A549 (cell line): ENCODE results near the gene MT1HL1. TPM values are rescaled to one million over a fixed set of nuclear protein-coding genes. Genes with fewer than 3 reads are reported as not detected.

Source experiments
- ATAC-seq, 2 experiments: fragments of 200-7000 bp in 1 of 2; fragments of >200 bp in 1 of 2; cut with Nextera tagmentation in 1 of 2; cut with Tn5 transposase in 1 of 2; 3 replicates each; pipeline versions ENCODE4 v1.8.0 to v1.9.1; 2018 to 2020; ENCODE audit warnings: mild to moderate bottlenecking in 1 of 2, moderate library complexity in 1 of 2
- CTCF ChIA-PET: fragments of 300-600 bp; sonication (Branson Sonifier 250); formaldehyde crosslinking; extraction: SDS; loops from one replicate; lab custom pipeline; 2021; ENCODE audit warnings: antibody characterized with exemption, inconsistent platforms; lab: Yijun Ruan, JAX
- POLR2A ChIA-PET: fragments of 350-600 bp; formaldehyde crosslinking; extraction: SDS; loops from one replicate; lab custom pipeline; 2021; ENCODE audit warnings: antibody characterized with exemption, inconsistent platforms; lab: Yijun Ruan, JAX
- DNase-seq, 2 experiments: peaks; one replicate each; pipeline versions ENCODE4 v3.0.0 to v3.0.0-alpha.2; 2011 to 2016; ENCODE audit warnings: low read depth in 1 of 2, low spot score in 1 of 2
- FAIRE-seq: peaks from 2 replicates; lab custom pipeline; 2011; peaks lifted over from hg19 to GRCh38; lab: Jason Lieb, UNC
- H3K27ac ChIP-seq, 2 experiments: fragments of >200 bp; sonication (Bioruptor Twin); formaldehyde crosslinking; 3 replicates each; pipeline ENCODE4 v1.5.1; 2016 to 2017
- H3K4me1 ChIP-seq: fragments of >200 bp; sonication (Bioruptor Twin); formaldehyde crosslinking; 3 replicates; pipeline ENCODE4 v1.6.1; 2016
- H3K4me2 ChIP-seq: fragments of >200 bp; sonication (Bioruptor Twin); formaldehyde crosslinking; 3 replicates; pipeline ENCODE4 v1.6.1; 2016
- H3K4me3 ChIP-seq: fragments of >200 bp; sonication (Bioruptor Twin); formaldehyde crosslinking; 3 replicates; pipeline ENCODE4 v1.5.1; 2016
- H3K9me3 ChIP-seq: fragments of >200 bp; sonication (Bioruptor Twin); formaldehyde crosslinking; 3 replicates; pipeline ENCODE4 v1.6.1; 2016
- CBX8 ChIP-seq: fragments of 200-600 bp; sonication (generic); IDR thresholded peaks from 2 replicates; pipeline ENCODE4 v1.6.1; 2016
- CHD2 ChIP-seq: fragments of 150-350 bp; IDR thresholded peaks from 2 replicates; pipeline ENCODE4 v1.6.1; 2014; ENCODE audit warnings: low read length; ENCODE audit not compliant: partially characterized antibody
- EHMT2 ChIP-seq: fragments of 200-600 bp; sonication (generic); IDR thresholded peaks from 2 replicates; pipeline ENCODE4 v1.6.1; 2016; ENCODE audit warnings: antibody characterized with exemption, low read depth, mild to moderate bottlenecking, moderate library complexity
- EP300 ChIP-seq, 2 experiments: fragments of >200 bp; sonication (Bioruptor Twin); formaldehyde crosslinking; IDR thresholded peaks; 2 replicates in 1 of 2; 3 replicates in 1 of 2; pipeline ENCODE4 v1.6.1; 2016 to 2017
- FOSB ChIP-seq: fragments of 250-450 bp; sonication (Bioruptor Pico); IDR thresholded peaks from 2 replicates; pipeline ENCODE4 v1.5.0; 2020; ENCODE audit warnings: mild to moderate bottlenecking, moderate library complexity
- FOSL2 ChIP-seq, 2 experiments: fragments of 450-650 bp in 1 of 2; fragments of >200 bp in 1 of 2; sonication (Bioruptor Twin) in 1 of 2; formaldehyde crosslinking; IDR thresholded peaks; 2 replicates each; pipeline versions ENCODE4 v1.5.0 to v1.6.1; 2016 to 2020; ENCODE audit warnings: mild to moderate bottlenecking in 1 of 2, moderate library complexity in 1 of 2
- FOXS1 ChIP-seq: fragments of 250-450 bp; sonication (Bioruptor Pico); IDR thresholded peaks from 2 replicates; pipeline ENCODE4 v1.5.0; 2020; ENCODE audit warnings: mild to moderate bottlenecking, moderate library complexity
- GATA3 ChIP-seq: IDR thresholded peaks from 2 replicates; pipeline ENCODE4 v1.6.1; 2012; ENCODE audit warnings: borderline replicate concordance
- HEYL ChIP-seq: fragments of 250-450 bp; sonication (Bioruptor Pico); IDR thresholded peaks from 2 replicates; pipeline ENCODE4 v1.8.0; 2021; ENCODE audit warnings: mild to moderate bottlenecking, moderate library complexity
- HMGXB4 ChIP-seq: fragments of 250-450 bp; sonication (Bioruptor Pico); IDR thresholded peaks from 2 replicates; pipeline ENCODE4 v1.5.0; 2021; ENCODE audit warnings: mild to moderate bottlenecking, moderate library complexity, borderline replicate concordance
- HOXB13 ChIP-seq: fragments of 250-450 bp; sonication (Bioruptor Pico); IDR thresholded peaks from 2 replicates; pipeline ENCODE4 v1.5.0; 2020; ENCODE audit warnings: low read depth, mild to moderate bottlenecking, moderate library complexity
- KDM5A ChIP-seq: fragments of 200-600 bp; sonication (generic); IDR thresholded peaks from 2 replicates; pipeline ENCODE4 v1.6.1; 2016; ENCODE audit warnings: antibody characterized with exemption, mild to moderate bottlenecking
- NPAS2 ChIP-seq: fragments of 250-450 bp; sonication (Bioruptor Pico); IDR thresholded peaks from 2 replicates; pipeline ENCODE4 v1.8.0; 2022; ENCODE audit warnings: mild to moderate bottlenecking, moderate library complexity, borderline replicate concordance
- PHF8 ChIP-seq: fragments of 200-600 bp; sonication (generic); IDR thresholded peaks from 2 replicates; pipeline ENCODE4 v1.6.1; 2016; ENCODE audit warnings: low read depth, mild to moderate bottlenecking, antibody characterized with exemption, moderate library complexity, borderline replicate concordance
- REST ChIP-seq: fragments of 200-600 bp; sonication (generic); IDR thresholded peaks from 2 replicates; pipeline ENCODE4 v1.6.1; 2016; ENCODE audit warnings: antibody characterized with exemption, mild to moderate bottlenecking, moderate library complexity
- RNF2 ChIP-seq: fragments of 200-600 bp; sonication (generic); IDR thresholded peaks from 2 replicates; pipeline ENCODE4 v1.6.1; 2016; ENCODE audit warnings: low read depth, mild to moderate bottlenecking, antibody characterized with exemption, moderate library complexity, borderline replicate concordance
- SMC3 ChIP-seq: fragments of >200 bp; sonication (Bioruptor Twin); formaldehyde crosslinking; IDR thresholded peaks from 3 replicates; pipeline ENCODE4 v1.6.1; 2018; ENCODE audit warnings: inconsistent platforms
- TFCP2L1 ChIP-seq: fragments of 250-450 bp; sonication (Bioruptor Pico); IDR thresholded peaks from 2 replicates; pipeline ENCODE4 v1.5.0; 2021; ENCODE audit warnings: mild to moderate bottlenecking
- ZC3H11A ChIP-seq: fragments of 450-650 bp; IDR thresholded peaks from 2 replicates; pipeline ENCODE4 v1.6.1; 2014; ENCODE audit warnings: antibody characterized with exemption, mild to moderate bottlenecking
- ZFP36 ChIP-seq: fragments of 450-650 bp; IDR thresholded peaks from 2 replicates; pipeline ENCODE4 v1.6.1; 2014; ENCODE audit warnings: borderline replicate concordance; ENCODE audit not compliant: partially characterized antibody
- ZNF302 ChIP-seq: fragments of 250-450 bp; sonication (Bioruptor Pico); IDR thresholded peaks from 2 replicates; pipeline ENCODE4 v1.9.0; 2021; ENCODE audit warnings: inconsistent platforms, mild to moderate bottlenecking, moderate library complexity
- WGBS: methylation state at CpG from one replicate; pipeline ENCODE4 v1.1.6; 2017; ENCODE audit errors: missing lambda C conversion rate; 5-methylcytosine and 5-hydroxymethylcytosine counted together
- polyA plus RNA-seq, 4 experiments: library from polyadenylated mRNA; depleted of rRNA in 3 of 4; stranded (reverse); fragments of >200 nt; fragmentation: RNase III in 1 of 4; extraction: RNeasy Plus Mini Kit Qiagen cat#74134 plus additional on column Dnase treatment in 1 of 4; gene quantifications; 2 replicates in 3 of 4; 3 replicates in 1 of 4; pipeline ENCODE4 v1.2.3, GENCODE V29; 2011 to 2017
- TF ChIP-seq, protein P1 (sequence below): fragments of >200 bp; sonication (Bioruptor Twin); formaldehyde crosslinking; IDR thresholded peaks from 3 replicates; pipeline ENCODE4 v1.5.1; 2016
- TF ChIP-seq, protein P2 (sequence below): fragments of 150-350 bp; IDR thresholded peaks from 2 replicates; pipeline ENCODE4 v1.6.1; 2014; ENCODE audit warnings: low read depth, mild to moderate bottlenecking, low read length
- TF ChIP-seq, protein P3 (sequence below): fragments of >200 bp; sonication (Bioruptor Twin); formaldehyde crosslinking; IDR thresholded peaks from 3 replicates; pipeline ENCODE4 v1.6.1; 2016

MT1HL1 gene
- polyA plus RNA-seq, 2 of the 4 experiments (the other 2 are of a cell fraction), result not detected

GRCh38 chr1:237009611-237010010 is 5.4 kb upstream of the MT1HL1 start:
- ATAC-seq, result no peak
- H3K4me3 ChIP-seq, result no peak overlapping the region
- no peak overlapping the region for H3K4me2 ChIP-seq
- no peak for FAIRE-seq
- H3K9me3 ChIP-seq, result no peaks in the 10 kb centered on the region
- peaks cover 11% of the 10 kb centered on the region; the same call in 2 of the 3 replicates for H3K4me1 ChIP-seq
- ChIA-PET POLR2A (no interaction called here), CTCF (no interaction called here)
- 67% methylated on average over 4 of the region's 4 CpGs for WGBS
- no peak for TF ChIP-seq CHD2
- no peak for TF ChIP-seq CBX8
- TF ChIP-seq RNF2, result no peak
- TF ChIP-seq FOSL2 (IDR thresholded peaks at IDR 0.05), result no peak
- no peak for TF ChIP-seq FOSL2 (CRISPR knock-in tag; IDR thresholded peaks at IDR 0.05)
- TF ChIP-seq REST, result no peak
- TF ChIP-seq FOXS1 (CRISPR knock-in tag), result no peak
- TF ChIP-seq, protein P1, sequence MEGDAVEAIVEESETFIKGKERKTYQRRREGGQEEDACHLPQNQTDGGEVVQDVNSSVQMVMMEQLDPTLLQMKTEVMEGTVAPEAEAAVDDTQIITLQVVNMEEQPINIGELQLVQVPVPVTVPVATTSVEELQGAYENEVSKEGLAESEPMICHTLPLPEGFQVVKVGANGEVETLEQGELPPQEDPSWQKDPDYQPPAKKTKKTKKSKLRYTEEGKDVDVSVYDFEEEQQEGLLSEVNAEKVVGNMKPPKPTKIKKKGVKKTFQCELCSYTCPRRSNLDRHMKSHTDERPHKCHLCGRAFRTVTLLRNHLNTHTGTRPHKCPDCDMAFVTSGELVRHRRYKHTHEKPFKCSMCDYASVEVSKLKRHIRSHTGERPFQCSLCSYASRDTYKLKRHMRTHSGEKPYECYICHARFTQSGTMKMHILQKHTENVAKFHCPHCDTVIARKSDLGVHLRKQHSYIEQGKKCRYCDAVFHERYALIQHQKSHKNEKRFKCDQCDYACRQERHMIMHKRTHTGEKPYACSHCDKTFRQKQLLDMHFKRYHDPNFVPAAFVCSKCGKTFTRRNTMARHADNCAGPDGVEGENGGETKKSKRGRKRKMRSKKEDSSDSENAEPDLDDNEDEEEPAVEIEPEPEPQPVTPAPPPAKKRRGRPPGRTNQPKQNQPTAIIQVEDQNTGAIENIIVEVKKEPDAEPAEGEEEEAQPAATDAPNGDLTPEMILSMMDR, result no peak
- TF ChIP-seq ZNF302 (CRISPR knock-in tag), result no peak
- TF ChIP-seq HOXB13 (CRISPR knock-in tag), result no peak
- TF ChIP-seq TFCP2L1 (CRISPR knock-in tag), result no peak
- H3K27ac ChIP-seq, result no peak overlapping the region
- no peak for DNase-seq

- CTCF ChIA-PET, result no interaction called here
- H3K27ac ChIP-seq, result no peak overlapping the region
- POLR2A ChIA-PET, result no interaction called here
- no peaks in the 10 kb centered on the region for H3K9me3 ChIP-seq
- WGBS, result 49% methylated on average over 14 of the region's 14 CpGs
- no peak for ATAC-seq
- H3K4me2 ChIP-seq, result no peak overlapping the region
- DNase-seq, result no peak
- no peak overlapping the region for H3K4me3 ChIP-seq
- TF ChIP-seq NPAS2 (CRISPR knock-in tag), result no peak
- no peak for TF ChIP-seq TFCP2L1 (CRISPR knock-in tag)
- TF ChIP-seq, protein P2, sequence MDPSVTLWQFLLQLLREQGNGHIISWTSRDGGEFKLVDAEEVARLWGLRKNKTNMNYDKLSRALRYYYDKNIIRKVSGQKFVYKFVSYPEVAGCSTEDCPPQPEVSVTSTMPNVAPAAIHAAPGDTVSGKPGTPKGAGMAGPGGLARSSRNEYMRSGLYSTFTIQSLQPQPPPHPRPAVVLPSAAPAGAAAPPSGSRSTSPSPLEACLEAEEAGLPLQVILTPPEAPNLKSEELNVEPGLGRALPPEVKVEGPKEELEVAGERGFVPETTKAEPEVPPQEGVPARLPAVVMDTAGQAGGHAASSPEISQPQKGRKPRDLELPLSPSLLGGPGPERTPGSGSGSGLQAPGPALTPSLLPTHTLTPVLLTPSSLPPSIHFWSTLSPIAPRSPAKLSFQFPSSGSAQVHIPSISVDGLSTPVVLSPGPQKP, result no peak
- TF ChIP-seq EHMT2, result no peak
- TF ChIP-seq GATA3, result no peak
- TF ChIP-seq PHF8, result no peak
- no peak for TF ChIP-seq KDM5A
- TF ChIP-seq, protein P3, sequence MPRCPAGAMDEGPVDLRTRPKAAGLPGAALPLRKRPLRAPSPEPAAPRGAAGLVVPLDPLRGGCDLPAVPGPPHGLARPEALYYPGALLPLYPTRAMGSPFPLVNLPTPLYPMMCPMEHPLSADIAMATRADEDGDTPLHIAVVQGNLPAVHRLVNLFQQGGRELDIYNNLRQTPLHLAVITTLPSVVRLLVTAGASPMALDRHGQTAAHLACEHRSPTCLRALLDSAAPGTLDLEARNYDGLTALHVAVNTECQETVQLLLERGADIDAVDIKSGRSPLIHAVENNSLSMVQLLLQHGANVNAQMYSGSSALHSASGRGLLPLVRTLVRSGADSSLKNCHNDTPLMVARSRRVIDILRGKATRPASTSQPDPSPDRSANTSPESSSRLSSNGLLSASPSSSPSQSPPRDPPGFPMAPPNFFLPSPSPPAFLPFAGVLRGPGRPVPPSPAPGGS, result no peak
- no peak for TF ChIP-seq HMGXB4 (CRISPR knock-in tag)
- no peak for TF ChIP-seq SMC3
- no peak for TF ChIP-seq ZC3H11A
- no peak for TF ChIP-seq HEYL (CRISPR knock-in tag)
- TF ChIP-seq EP300 (IDR thresholded peaks at IDR 0.05), result no peak
- no peak for TF ChIP-seq FOSB (CRISPR knock-in tag)
- no peak for TF ChIP-seq ZFP36
- H3K4me1 ChIP-seq, result no peaks in the 10 kb centered on the region
- FAIRE-seq, result no peak
These were observed 3.1 kb upstream of the MT1HL1 start for GRCh38 chr1:237007147-237007881.
